Fibroblast of the conjunctiva (primary cell): Measurements from ENCODE around the gene TUFT1.
"Not testable (repeated sequence)": the region's sequence is repeated elsewhere in the genome, so short reads cannot be mapped to it uniquely, and the experiment has no call there.

Experiments
- DNase-seq: peaks from one replicate; pipeline ENCODE4 v3.0.0-alpha.2; 2010; ENCODE audit warnings: low read depth

The TUFT1 gene

DNA sequence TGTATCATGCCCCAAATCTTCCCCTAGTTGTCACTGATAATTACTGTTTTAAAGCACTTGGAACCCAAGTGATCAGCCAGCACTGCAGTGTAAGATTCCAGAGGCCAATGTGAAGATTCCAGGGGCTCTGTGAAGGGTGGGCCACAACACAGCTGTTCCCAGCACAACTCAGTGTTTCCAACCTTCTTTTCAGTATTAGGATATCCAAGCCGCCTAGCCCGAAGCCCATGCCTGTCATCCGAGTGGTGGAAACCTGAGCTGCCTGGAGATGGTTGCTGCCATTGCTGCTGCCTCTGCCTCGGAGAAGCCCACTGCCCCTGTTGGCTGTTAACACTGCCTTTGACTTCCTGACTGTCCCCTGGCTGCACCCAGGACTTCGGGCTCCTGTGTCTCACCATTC is 41.3 kb downstream of the TUFT1 start:
- no peak for DNase-seq

DNA sequence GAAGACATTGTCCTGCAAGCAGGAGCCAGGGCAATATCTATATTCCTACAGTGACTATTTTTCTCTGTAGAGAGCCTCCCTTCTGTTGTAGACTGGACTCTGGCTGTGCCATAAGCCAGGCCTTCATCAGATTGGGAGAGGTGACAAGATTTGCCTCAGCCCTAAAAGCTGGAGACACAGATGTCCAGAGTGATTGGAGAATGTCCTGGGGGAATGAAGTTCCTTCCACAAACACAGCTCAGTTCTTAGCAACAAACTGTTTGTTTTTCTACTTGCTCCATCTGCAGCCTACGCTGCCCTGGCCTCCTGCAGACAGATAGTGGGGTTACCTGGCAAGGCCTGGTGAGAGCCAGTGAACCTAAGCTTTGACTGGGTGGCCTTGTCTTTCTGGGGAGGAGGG is 41.8 kb downstream of the TUFT1 start:
- DNase-seq, result no peak

DNA sequence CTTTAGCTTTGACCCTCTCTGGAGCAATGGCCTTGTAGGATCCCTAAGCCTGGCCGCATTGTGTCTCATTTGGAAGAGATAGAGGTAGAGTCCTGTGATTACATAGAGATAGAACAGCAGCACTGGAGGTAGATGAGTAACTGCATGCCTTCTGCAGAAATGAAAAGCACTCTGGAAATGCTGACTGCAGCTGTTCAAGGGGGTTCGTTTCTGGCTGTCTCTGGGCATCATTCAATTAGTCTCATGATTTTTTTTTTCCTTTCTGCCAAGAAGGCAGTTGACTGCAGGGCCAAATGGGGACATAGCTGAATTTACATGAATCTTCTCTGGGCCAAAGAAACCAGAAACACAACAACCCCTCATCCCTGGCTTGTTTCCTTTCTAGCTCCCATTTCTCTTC is 43.7 kb downstream of the TUFT1 start:
- no peak for DNase-seq

DNA sequence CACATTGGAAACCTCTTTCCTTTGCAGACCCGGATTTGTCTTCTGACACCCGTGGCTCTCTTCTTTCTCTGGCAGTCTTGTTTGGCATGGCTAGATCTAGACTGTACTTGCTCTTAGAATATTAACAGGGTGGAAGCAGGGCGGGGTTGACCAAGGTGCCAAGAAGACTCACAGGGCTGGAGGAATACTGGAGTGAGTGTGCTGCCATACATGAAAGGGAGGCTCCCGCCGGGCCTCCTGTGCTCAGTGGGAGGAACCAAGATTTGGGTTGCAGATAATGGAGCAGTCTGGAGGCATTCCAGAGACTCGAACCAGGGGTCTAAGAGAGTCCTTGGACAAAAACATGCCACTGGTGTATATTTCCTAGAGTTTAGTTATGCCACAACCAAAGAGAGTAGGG is 44.2 kb downstream of the TUFT1 start:
- DNase-seq, result no peak

DNA sequence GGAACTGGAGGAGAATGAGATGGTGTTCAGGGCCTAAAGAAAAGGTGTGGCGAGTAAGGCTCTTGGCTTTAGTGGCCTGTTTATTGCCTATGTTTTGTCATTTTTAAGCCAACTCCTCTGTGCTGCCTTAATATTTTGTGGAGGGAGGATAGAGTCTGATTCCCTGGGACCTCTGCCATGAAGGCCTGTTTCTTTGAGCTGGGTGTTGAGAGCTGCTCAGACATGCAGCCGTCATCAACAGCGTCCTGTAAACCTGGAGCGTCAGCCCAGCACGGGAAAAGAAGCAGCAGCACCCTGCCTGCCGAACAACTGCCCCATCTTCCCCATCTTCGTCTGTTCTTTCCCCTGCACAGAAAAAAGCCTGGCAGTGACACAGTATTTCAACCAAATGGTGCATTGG is 44.7 kb downstream of the TUFT1 start:
- DNase-seq, result no peak

DNA sequence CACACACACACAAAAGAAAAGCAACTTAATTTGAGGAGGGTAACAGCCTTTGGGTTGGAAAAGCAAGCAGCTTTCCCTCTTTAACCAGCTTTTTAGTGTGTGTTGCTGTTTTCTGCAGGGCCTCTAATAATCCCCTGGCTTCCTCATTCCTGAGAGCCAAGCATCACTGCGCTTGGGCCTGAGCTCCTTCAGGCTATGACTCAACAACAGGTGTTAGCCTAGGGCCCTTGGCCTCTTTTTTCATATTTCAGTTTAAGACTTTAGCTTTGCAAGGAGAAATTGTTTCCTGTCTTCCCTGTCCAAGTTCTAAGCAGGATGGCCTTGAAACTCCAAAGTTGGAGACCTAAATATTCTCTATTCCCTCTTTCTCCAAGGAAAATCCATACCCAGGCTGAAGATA is 45.5 kb downstream of the TUFT1 start:
- DNase-seq, result peak; percentile 20

DNA sequence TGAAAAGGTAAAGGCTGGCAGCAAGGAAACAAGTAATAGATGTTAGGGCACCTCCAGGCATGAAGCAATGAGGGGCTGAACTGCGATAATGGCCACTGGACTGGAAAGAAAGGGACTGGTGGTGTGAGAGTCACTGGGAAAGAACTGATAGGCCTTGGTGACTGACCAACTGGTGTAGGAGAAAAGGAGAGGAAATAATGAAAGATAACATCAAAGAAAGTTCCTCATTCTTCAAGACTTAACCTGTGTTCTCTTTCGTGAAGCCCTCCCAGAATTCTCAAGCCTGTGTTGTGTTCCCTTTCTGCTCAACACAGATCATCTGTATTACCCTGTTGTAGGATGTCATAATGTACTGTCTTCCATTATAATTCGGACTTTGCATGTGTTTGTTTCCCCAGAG is 50.9 kb downstream of the TUFT1 start:
- DNase-seq, result no peak

DNA sequence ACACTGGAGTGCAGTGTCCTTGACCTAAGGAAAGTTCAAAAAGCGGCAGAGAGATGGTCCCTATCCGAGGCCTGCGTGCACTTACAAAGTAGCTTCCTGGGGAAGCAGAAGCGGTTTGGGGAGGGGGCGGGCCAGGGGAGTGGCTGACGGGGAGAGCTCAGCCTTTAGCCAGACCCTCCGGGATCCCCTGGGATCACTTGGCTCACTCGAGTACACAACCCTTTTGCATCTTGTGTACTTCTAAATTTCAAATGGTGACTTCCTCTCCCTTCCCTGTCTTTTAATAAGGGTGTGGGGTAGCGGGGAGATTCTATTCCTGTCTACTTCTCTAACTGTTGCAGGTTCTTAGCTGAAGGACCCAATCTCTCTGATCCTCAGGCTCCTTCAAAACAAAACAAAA is 53.6 kb downstream of the TUFT1 start:
- no peak for DNase-seq

DNA sequence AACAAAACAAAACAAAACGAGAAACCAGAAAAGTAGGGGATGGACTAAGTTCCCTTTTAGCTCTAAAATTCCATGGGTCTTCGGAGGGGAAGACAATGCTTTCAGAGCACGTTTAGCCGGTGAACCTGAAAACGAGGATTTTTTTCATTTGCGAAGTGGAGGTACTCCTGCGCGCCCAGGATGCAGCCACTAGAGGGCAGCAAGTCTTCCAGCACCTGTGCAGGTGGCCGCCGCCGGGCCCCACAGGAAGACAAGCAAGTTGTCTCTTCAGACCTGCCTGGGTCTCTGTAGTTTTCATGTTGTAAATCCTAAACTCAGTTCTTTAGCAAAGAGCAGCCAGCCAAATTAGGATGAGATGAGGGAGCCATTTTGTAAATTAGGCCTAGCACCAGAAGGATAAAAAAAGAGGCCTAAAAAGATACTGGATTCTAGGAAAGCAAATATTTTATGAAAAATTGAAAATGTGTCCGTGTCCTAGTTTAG is 54.1 kb downstream of the TUFT1 start:
- DNase-seq, result peak; percentile 30

DNA sequence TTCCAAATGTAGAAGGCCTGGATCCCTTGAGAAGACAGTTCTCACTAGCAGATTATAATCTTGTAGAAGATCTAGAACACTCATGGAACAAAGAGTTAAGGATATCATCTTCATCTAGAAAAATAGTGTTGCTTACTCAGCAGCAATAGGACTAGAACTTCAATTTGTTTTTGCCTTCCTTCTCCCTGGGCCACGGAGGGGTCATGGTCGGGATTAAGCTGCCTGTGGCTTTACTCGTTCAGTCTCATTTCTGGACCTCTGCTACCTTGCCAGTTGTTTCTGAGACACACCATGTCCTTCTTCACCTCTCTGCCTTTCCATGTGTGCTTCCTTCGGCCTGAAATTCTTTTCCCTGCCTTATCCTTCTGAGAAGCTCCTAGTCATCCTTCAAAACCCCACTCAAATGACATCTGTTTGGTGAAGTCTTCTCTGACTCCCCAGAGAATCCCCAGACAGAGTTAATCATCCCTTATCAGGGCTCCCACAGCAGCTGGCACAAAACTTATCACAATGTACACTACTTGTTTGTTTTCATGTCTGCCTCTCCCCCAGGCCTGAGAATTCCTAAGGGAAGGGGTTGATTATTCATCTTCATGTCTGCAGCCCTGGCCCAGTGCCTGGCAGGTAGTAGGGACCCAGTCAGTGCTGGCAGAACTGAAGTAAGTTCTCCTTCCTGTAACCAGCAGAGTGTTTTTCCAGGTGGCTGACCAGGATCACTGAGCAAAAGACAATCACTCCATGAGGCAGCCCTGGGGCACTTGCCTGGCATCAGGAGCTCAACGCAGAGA is 56.3 kb downstream of the TUFT1 start:
- no peak for DNase-seq

DNA sequence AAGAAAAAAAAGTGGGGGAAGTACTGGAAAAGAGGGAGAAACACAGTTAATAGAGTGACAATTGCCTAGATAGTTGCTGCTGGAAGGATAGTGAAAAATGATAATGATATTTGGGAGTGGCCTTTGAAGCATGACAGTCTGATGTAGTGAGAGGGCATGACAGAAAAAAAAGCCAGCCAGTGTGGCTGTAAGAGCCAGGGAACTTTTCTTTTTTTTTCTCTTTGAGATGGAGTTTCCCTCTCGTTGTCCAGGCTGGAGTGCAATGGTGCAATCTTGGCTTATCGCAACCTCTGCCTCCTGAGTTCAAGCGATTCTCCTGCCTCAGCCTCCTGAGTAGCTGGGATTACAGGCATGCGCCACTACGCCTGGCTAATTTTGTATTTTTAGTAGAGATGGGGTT is 62.4 kb downstream of the TUFT1 start:
- DNase-seq, result not testable (repeated sequence)

DNA sequence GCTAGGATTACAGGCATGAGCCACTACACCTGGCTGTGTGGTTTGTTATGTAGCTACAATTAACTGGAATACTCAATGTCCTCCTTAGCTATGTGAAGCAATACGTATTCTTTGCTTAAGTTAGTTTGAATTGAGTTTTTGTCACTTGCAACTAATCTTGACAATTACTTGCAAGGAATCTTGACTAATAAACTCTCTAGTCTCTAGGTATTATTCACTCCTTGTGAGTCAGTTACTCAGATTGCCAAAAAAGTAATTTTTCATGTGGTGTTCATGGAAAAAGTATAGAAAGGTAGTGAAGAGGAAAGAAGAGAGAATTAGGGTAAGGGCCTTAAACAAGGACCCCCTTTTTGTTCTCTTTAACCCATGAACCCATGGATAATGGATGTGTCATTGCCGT is 64.2 kb downstream of the TUFT1 start:
- DNase-seq, result no peak

DNA sequence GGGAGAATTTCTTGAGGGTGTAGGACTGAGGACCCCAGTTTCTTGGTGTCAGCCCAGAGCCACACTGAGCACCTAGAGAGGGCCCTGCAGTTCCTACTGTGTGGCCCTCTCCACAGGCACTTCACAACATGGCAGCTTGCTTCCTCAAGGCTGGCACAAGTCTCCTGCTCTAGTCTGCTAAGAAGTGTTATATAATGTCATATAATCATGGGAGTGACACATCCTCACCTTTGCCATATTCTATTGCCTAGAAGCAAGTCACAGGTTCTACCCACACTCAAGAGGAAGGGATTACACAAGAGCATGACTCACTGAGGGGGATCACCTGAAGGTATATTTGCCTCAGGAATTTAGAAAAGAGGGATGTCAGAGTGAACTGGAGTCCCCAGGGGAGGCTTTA is 66.3 kb downstream of the TUFT1 start:
- no peak for DNase-seq

DNA sequence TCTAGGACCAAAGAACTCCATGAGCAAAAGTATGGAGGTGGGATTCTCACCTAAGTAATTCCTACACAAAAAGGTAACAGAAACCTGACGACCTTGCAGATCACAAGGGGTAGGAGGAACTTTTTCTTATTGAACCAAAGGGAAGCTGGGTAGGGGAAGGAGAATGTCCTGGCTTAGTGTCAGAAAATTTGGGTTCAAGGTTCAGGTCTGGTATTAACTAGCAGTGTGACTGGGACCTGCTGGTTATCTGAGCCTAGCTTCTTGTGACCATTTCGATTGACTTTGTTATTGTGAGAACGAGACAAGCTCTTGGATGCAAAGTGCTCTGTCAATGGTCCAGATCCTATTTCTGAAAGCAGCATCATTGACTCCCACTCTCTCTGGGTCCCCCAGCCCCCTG is 66.7 kb downstream of the TUFT1 start:
- DNase-seq, result no peak

DNA sequence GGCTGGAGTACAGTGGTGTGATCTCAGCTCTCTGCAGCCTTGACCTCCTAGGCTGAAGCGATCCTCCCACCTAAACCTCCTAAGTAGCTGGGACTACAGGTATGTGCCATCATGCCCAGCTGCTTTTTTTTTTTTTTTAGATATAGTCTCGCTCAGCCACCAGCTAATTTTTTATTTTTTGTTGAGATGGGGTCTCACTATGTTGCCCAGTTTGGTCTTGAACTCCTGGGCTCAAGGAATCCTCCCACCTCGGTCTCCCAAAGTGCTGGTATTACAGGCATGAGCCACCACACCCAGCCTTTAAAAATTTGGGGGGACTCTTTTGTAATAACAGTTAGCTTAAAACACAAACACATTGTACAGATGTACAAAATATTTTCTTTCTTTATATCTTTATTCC is 70.0 kb downstream of the TUFT1 start:
- DNase-seq, result no peak

DNA sequence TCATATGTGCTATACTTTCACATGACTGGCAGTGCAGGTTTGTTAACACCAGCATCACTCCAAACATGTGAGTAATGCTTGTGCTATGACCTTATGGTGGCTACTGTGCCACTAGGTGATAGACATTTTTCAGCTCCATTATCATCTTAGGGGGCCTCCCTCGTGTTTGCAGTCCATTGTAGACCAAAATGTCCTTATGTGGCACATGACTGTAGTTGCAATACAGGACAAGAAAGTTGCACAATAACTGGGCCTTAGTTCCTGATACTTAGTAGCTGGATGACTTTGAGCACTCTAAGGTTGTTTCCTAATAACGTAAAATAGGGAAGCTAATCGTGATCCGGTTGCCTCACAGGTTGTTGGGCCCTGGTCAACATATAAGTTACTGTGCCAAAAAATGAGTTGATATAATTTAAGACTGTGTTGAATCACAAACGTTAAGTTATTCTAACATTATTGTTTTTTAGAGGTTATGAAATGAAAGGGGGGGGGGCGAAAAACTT is 71.2 kb downstream of the TUFT1 start:
- DNase-seq, result peak; percentile 62

DNA sequence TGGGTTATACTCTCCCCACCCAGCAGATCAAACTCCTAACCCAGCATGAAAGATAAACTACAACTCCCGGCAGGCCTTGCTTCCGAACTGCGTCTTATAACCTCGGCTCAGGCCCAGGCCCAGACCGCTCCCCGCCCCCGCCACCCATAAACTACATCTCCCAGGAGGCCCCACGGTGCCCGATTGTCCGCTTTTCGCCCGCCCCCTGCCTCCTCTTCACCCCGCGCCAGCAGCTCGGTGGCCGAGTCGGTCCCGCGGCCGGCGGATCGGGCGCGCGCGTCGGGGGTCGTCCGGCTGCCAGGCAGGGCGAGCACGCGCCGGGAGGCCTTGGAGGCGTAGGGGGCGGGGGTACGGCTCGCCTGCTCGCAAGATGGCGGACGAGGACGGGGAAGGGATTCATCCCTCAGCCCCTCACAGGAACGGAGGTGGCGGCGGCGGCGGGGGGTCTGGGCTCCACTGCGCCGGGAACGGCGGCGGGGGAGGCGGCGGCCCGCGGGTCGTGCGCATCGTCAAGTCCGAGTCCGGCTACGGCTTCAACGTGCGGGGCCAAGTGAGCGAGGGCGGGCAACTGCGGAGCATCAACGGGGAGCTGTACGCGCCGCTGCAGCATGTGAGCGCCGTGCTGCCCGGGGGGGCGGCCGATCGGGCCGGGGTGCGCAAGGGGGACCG is 71.9 kb downstream of the TUFT1 start, which contains the start of gene SNX27:
SNX27 (plus strand) TSS at position 219 of the 669 bp plus-strand sequence; CDS start at position 371, 152 bp downstream.
- DNase-seq, result peak; percentile 84

DNA sequence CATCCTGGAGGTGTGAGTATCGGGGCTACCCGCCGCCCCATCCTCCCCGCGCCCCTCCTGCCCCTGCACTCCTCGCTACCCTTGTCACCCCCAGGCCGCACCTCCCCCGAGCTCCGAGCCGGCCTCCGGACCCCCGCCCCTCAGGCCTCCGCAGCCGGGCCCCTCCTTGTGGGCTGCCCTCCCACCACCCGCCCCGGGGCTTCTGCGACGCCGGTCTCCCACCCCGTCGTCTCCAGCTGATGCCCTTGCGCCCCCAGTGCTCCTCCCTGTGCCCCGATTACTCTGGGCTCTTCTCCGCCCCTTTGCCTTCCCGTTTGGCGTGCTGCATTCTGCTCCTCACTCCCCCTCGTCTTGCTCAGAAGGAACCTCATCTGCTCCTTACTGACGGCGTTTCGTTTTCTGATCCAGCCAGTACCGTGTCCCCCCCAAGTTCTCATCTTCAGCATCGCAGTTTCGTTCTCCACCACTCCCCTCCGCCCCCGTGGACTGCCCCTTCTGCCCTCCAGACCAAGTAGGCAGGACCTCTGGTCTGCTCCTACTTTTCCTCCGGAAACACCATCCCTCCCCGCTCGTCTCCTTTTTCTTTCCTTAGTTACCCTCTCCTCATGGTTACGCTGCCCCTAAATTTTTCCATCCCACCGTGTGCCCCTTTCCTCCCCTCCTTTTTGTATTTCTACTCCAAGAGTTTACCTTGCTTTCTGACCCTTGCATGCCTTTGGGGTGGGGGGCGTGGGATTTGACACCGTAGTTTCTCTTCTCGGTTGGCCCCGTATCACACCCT is 72.6 kb downstream of the TUFT1 start:
- DNase-seq, result no peak

DNA sequence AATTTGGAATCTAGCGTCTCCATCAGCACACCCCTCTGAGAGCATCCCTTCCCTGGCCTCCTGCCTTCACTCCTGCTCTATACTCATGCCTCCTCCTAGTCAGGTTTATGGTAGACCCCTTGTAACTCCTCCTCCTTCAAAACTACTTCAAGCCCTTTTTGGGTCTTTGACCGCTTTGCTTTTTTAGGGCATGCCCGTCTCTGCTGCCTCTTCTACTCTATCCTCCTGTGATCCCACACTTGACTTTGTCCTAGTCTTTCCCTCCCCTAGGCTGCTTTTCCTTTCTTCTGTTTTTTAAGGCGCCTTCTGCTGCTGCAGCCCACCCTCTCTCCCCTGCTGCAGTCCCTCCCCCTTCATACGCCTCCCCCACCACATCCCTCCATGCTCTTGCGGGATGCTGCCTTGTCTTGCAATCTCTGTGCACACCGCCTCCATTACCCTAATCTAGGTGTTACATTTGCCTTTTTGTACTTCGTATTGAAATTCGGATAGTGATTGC is 73.2 kb downstream of the TUFT1 start:
- DNase-seq, result no peak

DNA sequence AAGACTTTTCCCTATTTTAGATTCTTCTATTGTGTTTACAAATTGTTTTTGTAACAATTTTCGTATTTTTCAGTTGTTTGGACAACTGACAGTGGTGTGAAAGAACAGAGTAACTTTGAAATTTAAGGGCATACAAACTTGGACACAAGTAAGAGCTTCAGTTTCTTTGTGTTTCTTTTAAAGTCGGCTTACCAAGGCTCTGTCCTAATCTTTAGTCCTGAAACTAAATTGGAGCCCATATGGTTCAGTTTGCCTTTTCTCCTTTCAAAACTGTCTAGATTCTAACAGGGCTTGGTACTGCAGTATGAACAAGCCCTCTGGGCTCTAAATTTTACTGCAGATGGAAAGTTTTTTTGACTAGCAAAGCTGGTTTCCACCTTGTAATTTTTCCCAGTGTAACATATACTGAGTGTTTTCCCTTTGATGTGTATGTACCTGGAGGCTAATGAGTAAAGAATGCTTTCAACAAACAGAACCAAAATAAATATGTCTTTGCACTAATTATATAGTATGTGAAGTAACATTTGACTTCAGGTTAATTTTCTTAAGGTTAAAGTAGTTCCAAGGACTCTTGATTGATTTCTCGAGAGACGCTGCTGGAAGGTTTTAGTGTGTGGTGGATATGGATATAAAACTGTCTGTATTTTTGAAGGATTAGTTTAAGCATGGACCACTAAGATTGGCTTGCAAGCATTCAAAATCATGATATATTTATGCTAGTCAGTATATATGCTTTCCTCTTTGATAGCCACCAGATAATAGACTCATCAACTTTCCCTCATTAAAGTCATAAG is 75.8 kb downstream of the TUFT1 start:
- DNase-seq, result no peak

DNA sequence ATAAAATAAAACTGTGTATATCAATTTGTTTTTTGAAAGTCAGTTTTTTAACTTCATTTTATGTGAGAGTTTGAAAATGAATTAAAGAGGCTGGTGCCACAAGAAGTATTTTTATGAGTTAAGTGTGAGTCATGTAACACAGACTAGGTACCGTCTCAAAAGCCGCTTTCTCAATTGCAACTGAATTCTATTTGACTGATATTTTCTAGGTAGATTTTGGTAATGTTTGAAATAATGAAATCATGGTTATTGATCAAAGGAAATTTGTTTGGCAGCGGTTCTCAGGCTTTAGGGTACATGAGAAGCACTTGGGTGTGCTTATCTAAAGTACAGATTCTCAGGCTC is 76.4 kb downstream of the TUFT1 start:
- no peak for DNase-seq

DNA sequence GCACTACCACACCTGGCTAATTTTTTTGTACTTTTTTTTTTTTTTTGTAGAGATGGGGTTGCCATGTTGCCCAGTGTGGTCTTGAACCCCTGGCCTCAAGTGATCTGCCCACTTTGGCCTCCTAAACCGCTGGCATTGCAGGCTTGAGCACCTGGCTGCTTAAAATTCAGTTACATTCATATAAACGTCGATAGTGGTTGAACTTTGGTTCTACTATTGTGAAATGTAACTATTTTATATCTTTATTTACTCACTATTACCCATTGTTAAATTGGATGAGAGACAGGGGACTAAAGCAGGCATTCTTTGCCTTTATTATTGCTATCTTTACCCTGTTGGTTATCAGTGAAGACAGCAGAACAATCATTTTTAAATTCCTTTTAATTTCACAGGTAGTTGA is 77.9 kb downstream of the TUFT1 start:
- no peak for DNase-seq
